ENCODE results near the gene LRRC23. TPM values are rescaled to one million over a fixed set of nuclear protein-coding genes. Genes with fewer than 3 reads are reported as not detected.
A peak's percentile ranks its signal among the peaks of the same experiment; 100 is the strongest.
"Not testable (repeated sequence)": the region's sequence is repeated elsewhere in the genome, so short reads cannot be mapped to it uniquely, and the experiment has no call there.

LRRC23 gene, protein sequence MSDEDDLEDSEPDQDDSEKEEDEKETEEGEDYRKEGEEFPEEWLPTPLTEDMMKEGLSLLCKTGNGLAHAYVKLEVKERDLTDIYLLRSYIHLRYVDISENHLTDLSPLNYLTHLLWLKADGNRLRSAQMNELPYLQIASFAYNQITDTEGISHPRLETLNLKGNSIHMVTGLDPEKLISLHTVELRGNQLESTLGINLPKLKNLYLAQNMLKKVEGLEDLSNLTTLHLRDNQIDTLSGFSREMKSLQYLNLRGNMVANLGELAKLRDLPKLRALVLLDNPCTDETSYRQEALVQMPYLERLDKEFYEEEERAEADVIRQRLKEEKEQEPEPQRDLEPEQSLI
- total RNA-seq = 9.2 TPM
- polyA plus RNA-seq = 9.4 TPM

DNA sequence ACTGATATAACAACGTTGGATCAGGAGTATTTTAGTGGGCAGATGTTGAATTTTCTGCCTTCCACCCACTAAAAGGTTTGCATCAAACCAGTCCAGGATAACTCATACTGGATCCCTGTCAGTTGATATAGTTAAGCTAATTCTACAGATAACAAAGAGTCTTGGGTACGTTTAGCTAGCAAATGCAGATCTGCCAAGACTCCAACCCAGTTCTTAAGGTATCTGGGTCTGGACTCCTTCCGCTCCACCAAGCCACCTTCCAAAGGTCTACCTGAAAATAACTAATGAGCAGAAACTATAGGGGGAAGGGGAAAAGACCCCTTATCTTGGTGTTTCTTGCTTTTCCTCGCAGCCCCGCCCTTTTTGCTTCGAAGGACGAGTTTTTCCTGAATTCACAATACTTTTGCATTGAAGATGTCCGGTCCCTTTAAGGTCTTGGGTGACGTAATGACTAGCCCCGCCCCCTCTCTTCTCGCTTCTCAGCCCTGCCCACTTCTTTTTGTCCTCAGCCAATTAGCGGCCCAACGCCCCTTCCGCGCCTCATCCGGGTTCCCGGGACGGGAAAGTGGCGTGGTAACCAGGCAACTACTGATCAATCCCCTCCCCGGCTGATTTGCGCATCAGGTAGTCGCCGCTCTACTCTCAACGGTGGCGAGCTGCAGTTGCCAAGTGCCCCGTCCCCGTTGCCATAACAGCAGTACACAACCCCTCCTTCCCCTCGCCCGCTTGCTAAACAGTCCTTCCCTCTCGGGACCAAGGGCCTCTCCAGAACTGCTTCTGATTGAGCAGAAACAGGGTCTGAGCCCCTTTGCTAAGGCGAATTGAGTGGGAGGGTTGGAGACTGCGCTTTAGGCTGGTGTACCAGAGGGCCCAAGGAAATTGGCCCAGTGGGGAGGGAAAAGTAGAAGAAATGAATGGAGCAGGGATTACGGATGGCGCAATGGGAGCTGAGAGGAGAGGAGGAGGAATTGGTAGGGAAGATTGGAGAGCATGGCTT lies at the start of gene LRRC23:
LRRC23 (plus strand) TSS at position 543 of the 997 bp plus-strand sequence. CDS start 812 bp downstream, outside the sequence.
- WGBS = 4% methylated on average over 34 of the region's 34 CpGs
- no peaks in the 10 kb centered on the region for H3K4me1 ChIP-seq (ENCODE audit: insufficient read depth)
- peak within 1 kb of the TSS; percentile 53 for H3K4me3 ChIP-seq (ENCODE audit: low read depth, low read length)
- peak within 1 kb of the TSS; percentile 38 for H3K27ac ChIP-seq (ENCODE audit: low read depth)
- peak; percentile 97 for DNase-seq (ENCODE audit: extremely low spot score)
- peaks cover 3% of the 10 kb centered on the region for H3K36me3 ChIP-seq (ENCODE audit: insufficient read depth)

DNA sequence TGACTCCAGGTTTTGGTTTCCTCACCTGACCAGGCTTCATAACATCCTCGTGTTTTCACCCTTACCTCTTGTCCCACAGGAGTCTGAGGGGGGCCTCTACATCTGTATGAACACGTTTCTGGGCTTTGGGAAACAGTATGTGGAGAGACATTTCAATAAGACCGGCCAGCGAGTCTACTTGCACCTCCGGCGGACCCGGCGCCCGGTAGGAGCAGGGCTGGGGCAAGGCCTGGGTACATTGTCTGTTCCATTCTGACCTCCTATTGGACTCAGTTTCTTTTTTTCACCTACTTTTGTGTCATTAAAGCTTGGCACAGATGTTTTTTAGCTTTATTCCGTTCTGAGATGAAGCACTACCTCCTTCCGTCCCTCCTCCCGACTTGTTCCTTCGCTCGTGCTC lies 49.3 kb upstream of the LRRC23 start:
- H3K36me3 ChIP-seq (ENCODE audit: insufficient read depth) = no peaks in the 10 kb centered on the region
- H3K27ac ChIP-seq (ENCODE audit: low read depth) = no peak overlapping the region

DNA sequence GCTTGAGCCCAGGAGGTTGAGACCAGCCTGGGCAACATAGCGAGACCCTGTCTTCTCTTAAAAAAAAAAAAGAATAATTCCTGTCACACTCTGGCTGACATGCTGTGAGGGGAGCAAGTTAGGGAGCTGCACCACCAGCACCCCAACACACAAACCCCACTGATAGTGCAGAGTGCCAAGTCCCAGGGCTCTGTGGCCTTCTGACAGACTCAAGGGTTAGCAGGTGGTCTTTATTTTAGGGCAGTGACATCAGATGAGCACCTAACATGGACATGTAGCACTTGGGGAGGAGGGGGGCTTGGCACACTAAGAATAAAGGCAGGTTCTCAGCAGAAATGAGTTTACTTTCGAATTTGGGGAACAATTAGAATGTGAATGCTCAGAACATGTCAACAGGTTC lies 45.8 kb upstream of the LRRC23 start:
- no peak overlapping the region for H3K4me3 ChIP-seq (ENCODE audit: low read depth, low read length)
- DNase-seq (ENCODE audit: extremely low spot score) = no peak
- WGBS = 96% methylated on average over 2 of the region's 2 CpGs
- no peaks in the 10 kb centered on the region for H3K4me1 ChIP-seq (ENCODE audit: insufficient read depth)
- no peaks in the 10 kb centered on the region for H3K36me3 ChIP-seq (ENCODE audit: insufficient read depth)
- no peak overlapping the region for H3K27ac ChIP-seq (ENCODE audit: low read depth)

More for the DNA sequence above, 49.3 kb upstream of the LRRC23 start:
- DNase-seq (ENCODE audit: extremely low spot score) = no peak
- no peak overlapping the region for H3K4me3 ChIP-seq (ENCODE audit: low read depth, low read length)
- 89% methylated on average over 14 of the region's 14 CpGs for WGBS
- no peaks in the 10 kb centered on the region for H3K4me1 ChIP-seq (ENCODE audit: insufficient read depth)

DNA sequence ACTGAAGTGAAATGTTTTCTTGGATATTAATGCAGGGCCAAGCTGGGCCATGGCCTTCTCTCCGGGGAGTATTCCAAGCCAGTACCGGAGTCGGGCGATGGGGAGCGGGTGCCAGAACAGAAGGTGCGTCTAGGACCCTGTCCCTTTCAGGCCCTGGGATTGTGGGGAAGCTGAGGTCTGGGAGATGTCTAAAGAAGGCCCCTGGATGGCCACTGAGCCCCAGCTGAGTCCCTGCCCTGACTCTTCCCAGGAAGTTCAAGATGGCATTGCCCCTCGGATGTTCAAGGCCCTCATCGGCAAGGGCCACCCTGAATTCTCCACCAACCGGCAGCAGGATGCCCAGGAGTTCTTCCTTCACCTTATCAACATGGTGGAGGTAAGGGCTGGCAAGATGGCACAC lies 44.5 kb upstream of the LRRC23 start:
- H3K4me1 ChIP-seq (ENCODE audit: insufficient read depth) = no peaks in the 10 kb centered on the region
- no peaks in the 10 kb centered on the region for H3K36me3 ChIP-seq (ENCODE audit: insufficient read depth)
- no peak for DNase-seq (ENCODE audit: extremely low spot score)
- H3K27ac ChIP-seq (ENCODE audit: low read depth) = no peak overlapping the region
- 95% methylated on average over 9 of the region's 9 CpGs for WGBS
- H3K4me3 ChIP-seq (ENCODE audit: low read depth, low read length) = no peak overlapping the region

DNA sequence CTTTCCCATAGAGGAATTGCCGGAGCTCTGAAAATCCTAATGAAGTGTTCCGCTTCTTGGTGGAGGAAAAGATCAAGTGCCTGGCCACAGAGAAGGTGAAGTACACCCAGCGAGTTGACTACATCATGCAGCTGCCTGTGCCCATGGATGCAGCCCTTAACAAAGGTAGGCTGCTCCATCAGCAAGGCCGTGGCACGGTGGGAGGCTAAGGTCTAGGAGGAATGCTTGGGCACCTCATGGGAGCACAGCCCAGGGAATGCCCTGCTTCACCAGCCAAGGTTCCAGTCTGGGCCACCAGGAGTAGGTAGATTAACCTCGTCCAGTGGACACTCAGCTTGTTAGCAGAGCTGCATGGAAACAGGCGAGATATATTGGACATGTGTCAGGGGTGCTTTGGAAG lies 43.7 kb upstream of the LRRC23 start:
- 97% methylated on average over 7 of the region's 7 CpGs for WGBS
- H3K36me3 ChIP-seq (ENCODE audit: insufficient read depth) = no peaks in the 10 kb centered on the region
- H3K4me3 ChIP-seq (ENCODE audit: low read depth, low read length) = no peak overlapping the region
- no peak for DNase-seq (ENCODE audit: extremely low spot score)
- no peaks in the 10 kb centered on the region for H3K4me1 ChIP-seq (ENCODE audit: insufficient read depth)
- no peak overlapping the region for H3K27ac ChIP-seq (ENCODE audit: low read depth)

DNA sequence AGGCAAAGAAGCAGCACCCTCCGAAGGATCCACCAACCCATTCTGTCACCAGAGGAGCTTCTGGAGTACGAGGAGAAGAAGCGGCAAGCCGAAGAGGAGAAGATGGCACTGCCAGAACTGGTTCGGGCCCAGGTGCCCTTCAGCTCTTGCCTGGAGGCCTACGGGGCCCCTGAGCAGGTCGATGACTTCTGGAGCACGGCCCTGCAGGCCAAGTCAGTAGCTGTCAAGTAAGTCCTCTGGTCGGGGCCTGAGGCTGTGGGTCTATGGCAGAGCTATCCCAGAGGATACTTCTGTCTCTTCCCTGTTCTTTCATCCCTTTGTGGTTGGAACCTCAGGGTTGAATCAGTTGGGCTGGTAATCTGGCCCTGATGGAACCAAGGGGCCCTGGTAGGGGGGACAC lies 43.2 kb upstream of the LRRC23 start:
- 93% methylated on average over 9 of the region's 9 CpGs for WGBS
- H3K4me1 ChIP-seq (ENCODE audit: insufficient read depth) = no peaks in the 10 kb centered on the region
- H3K27ac ChIP-seq (ENCODE audit: low read depth) = no peak overlapping the region
- no peaks in the 10 kb centered on the region for H3K36me3 ChIP-seq (ENCODE audit: insufficient read depth)
- no peak overlapping the region for H3K4me3 ChIP-seq (ENCODE audit: low read depth, low read length)
- DNase-seq (ENCODE audit: extremely low spot score) = no peak

DNA sequence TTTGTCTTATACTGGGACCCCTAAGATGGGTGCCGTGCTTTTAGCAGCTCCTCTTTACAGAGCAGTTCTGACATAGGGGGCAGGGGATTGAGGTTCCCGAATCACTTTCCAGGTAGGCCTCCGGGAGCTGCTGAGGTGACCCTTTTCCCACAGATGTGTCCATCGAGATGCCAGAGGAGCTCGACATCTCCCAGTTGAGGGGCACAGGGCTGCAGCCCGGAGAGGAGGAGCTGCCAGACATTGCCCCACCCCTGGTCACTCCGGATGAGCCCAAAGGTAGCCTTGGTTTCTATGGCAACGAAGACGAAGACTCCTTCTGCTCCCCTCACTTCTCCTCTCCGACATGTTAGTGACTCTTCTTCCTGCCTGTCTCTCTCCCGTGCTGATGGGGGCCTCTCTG lies 41.6 kb upstream of the LRRC23 start:
- 89% methylated on average over 11 of the region's 11 CpGs for WGBS
- no peak for DNase-seq (ENCODE audit: extremely low spot score)

DNA sequence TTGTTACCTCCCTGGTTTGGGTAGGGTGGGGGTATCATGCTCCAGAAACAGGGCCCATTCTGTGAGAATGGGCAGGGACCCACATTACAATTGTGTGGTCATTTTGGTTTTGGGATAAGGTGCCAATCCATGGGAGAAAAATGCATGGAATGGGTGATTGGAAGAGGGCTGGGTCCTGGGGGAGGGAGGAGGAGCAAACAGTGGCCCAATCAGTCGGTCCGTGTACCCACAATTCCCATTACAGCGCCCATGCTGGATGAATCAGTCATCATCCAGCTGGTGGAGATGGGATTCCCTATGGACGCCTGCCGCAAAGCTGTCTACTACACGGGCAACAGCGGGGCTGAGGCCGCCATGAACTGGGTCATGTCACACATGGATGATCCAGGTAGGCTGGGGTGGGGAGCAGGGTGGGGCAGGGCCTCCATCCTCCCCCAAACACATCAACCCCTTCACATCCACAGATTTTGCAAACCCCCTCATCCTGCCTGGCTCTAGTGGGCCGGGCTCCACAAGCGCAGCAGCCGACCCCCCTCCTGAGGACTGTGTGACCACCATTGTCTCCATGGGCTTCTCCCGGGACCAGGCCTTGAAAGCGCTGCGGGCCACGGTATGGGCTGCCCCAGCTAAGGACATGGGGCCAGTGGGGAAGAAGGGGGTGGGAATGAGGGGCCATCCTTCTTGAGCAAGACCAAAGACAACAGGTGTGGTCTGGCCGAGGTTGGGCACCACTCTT lies 40.9 kb upstream of the LRRC23 start:
- 96% methylated on average over 16 of the region's 16 CpGs for WGBS

More for the DNA sequence above, 41.6 kb upstream of the LRRC23 start:
- Histone ChIP-seq H3K36me3 (ENCODE audit: insufficient read depth) (no peaks in the 10 kb centered on the region), H3K4me3 (ENCODE audit: low read depth, low read length) (no peak overlapping the region), H3K27ac (ENCODE audit: low read depth) (no peak overlapping the region), H3K4me1 (ENCODE audit: insufficient read depth) (no peaks in the 10 kb centered on the region)

DNA sequence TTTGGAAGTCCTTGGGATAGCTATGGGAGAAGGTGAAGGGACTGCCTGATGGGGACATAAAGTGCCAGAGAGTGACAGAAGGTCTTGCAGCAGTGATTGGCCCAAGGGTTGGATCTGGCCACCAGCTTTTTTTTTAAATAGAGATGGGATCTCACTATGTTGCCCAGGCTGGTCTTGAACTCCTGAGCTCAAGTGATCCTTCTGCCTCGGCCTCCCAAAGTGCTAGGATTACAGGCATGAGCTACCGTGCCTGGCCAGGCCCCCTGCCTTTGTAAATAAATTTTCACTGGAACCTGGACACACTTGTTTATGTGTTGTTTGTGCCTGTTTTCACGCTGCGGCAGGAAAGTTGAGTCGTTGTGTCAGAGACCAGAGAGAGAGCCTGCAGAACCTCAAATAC lies 39.3 kb upstream of the LRRC23 start:
- WGBS = 84% methylated on average over 5 of the region's 5 CpGs
- not testable (repeated sequence) for H3K4me3 ChIP-seq (ENCODE audit: low read depth, low read length); DNase-seq (ENCODE audit: extremely low spot score); H3K4me1 ChIP-seq (ENCODE audit: insufficient read depth); H3K27ac ChIP-seq (ENCODE audit: low read depth); H3K36me3 ChIP-seq (ENCODE audit: insufficient read depth)

More for the DNA sequence above, 40.9 kb upstream of the LRRC23 start:
- Histone ChIP-seq H3K4me1 (ENCODE audit: insufficient read depth) (no peaks in the 10 kb centered on the region), H3K36me3 (ENCODE audit: insufficient read depth) (no peaks in the 10 kb centered on the region), H3K4me3 (ENCODE audit: low read depth, low read length) (no peak overlapping the region), H3K27ac (ENCODE audit: low read depth) (no peak overlapping the region)
- DNase-seq (ENCODE audit: extremely low spot score) = no peak

DNA sequence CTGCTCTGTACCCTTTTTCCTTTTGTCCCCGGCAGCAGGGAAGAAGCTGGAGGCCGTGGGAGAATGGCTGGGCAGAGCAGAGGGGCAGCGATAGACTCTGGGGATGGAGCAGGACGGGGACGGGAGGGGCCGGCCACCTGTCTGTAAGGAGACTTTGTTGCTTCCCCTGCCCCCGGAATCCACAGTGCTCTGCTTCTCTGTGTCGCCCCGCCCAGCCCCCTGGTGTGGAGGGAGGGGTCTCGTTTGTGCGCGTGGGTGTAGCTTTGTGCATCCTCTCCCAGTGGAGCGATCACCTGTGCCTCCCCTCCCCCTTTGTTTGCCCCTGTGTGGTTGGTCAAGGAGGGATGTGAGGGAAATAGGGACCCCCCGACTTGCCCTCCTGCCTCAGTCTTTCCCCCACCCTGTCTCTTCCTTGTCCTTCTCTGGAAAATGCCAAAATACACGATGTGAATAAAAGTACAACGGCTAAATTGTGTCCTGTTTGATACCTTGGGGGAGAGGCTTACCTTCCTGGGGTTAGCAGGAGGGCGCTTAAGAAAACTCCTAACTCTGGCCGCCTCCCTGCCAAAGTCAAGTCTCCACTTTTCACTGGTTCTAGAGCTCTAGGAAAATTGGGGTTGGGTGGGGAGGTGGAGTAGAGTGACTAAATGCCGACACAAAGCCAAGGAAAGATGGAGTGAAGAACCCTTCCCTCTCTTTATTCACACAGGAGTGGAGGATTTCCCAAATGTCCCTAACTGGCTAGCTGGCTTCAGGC lies 38.3 kb upstream of the LRRC23 start:
- 80% methylated on average over 19 of the region's 19 CpGs for WGBS
- Histone ChIP-seq H3K36me3 (ENCODE audit: insufficient read depth) (no peaks in the 10 kb centered on the region), H3K4me1 (ENCODE audit: insufficient read depth) (no peaks in the 10 kb centered on the region), H3K4me3 (ENCODE audit: low read depth, low read length) (peak overlapping the region; percentile 35), H3K27ac (ENCODE audit: low read depth) (peak overlapping the region; percentile 93)
- no peak for DNase-seq (ENCODE audit: extremely low spot score)

DNA sequence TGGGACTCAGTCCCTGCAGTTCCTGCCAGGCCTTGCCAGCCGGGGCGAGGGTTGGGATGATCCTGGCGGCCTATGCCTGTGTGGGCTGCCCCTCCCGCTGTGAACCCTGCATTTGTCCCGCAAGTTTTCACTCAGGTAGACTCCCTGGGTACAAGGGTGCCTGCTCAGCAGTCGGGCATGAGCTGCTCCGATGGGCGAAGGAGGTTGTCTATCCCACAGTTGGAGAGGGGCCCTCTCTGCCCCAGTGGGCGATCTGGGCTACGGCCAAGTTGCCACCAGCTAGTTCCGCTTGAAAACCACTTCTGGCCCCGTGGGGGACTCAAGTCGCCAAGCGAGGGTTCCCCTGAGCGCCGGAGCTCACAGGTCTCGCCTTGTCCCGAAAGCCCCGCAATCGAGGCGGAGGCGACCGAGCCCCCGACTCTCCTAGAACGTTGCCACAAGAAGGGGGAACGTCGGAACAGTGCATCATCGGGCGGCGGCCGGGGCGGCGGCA lies 37.7 kb upstream of the LRRC23 start:
- H3K4me1 ChIP-seq (ENCODE audit: insufficient read depth) = no peaks in the 10 kb centered on the region
- H3K36me3 ChIP-seq (ENCODE audit: insufficient read depth) = no peaks in the 10 kb centered on the region
- peak overlapping the region; percentile 93 for H3K27ac ChIP-seq (ENCODE audit: low read depth)
- H3K4me3 ChIP-seq (ENCODE audit: low read depth, low read length) = peak overlapping the region; percentile 35
- WGBS = 2% methylated on average over 33 of the region's 33 CpGs
- DNase-seq (ENCODE audit: extremely low spot score) = no peak

DNA sequence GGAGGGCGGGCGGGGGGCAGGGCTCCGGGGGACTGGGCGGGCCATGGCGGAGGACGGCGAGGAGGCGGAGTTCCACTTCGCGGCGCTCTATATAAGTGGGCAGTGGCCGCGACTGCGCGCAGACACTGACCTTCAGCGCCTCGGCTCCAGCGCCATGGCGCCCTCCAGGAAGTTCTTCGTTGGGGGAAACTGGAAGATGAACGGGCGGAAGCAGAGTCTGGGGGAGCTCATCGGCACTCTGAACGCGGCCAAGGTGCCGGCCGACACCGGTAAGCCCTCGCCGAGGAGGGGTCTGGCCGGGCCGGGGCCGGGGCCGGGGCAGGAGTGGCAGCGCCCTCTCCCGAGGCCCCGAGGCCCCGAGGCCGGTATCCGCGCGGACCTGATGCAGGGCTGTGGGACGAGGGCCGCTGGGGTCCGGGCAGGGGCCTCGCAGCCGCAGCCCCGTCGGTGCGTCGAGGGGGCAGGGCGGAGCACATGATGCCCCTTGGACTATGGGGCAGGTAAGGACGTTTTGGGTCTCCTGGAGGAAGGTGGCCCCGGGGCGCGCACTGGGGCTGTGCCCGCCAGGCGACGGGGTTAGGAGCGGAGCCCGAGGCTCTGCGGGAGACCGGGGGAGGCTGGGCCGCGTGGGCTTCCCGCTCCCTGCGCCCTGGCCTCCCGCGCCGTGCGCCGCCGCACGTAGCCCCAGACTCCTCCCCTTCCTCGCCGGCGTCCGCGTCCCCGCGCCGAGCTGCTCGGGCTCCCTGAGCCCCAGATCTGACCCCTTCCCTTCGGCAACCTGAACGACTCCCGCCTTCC lies 37.0 kb upstream of the LRRC23 start, which contains the start of gene TPI1:
TPI1 (plus strand) TSS at position 119 of the 798 bp plus-strand sequence; CDS start at position 155, 36 bp downstream.
- DNase-seq (ENCODE audit: extremely low spot score) = peak; percentile 42
- Histone ChIP-seq H3K4me1 (ENCODE audit: insufficient read depth) (no peaks in the 10 kb centered on the region), H3K27ac (ENCODE audit: low read depth) (peak within 1 kb of the TSS; percentile 95), H3K4me3 (ENCODE audit: low read depth, low read length) (peak within 1 kb of the TSS; percentile 91), H3K36me3 (ENCODE audit: insufficient read depth) (no peaks in the 10 kb centered on the region)
- under 1% methylated on average over 86 of the region's 86 CpGs for WGBS

Data from urinary bladder (tissue), 4 donors.